K562 (cell line): ENCODE results near the gene PEAR1. TPM values are rescaled to one million over a fixed set of nuclear protein-coding genes. Genes with fewer than 3 reads are reported as not detected.
A peak's percentile ranks its signal among the peaks of the same experiment; 100 is the strongest.

Source experiments
- CTBP1 ChIP-seq: fragments of 450-650 bp; IDR thresholded peaks from 2 replicates; pipeline ENCODE4 v1.6.1; 2016; ENCODE audit warnings: borderline replicate concordance
- FOXK2 ChIP-seq, 2 experiments: fragments of 450-650 bp; IDR thresholded peaks in 1 of 2; conservative IDR thresholded peaks in 1 of 2; 2 replicates each; pipeline ENCODE4 v1.6.1; 2016; ENCODE audit warnings: low read depth in 2 of 2, mild to moderate bottlenecking in 1 of 2
- GABPA ChIP-seq: fragments of 200-800 bp; sonication (Bioruptor generic); conservative IDR thresholded peaks from 2 replicates; pipeline ENCODE4 v1.6.1; 2016; ENCODE audit warnings: low read depth, missing genetic modification characterization, missing compliant biosample characterization
- JUND ChIP-seq, 2 experiments: IDR thresholded peaks; 2 replicates in 1 of 2; 3 replicates in 1 of 2; pipeline ENCODE4 v1.6.1; 2011; ENCODE audit warnings: borderline replicate concordance in 2 of 2, low read depth in 2 of 2, low read length in 2 of 2, improper control_type of control experiment in 1 of 2, missing biosample characterization in 1 of 2, missing genetic modification characterization in 1 of 2, missing genetic modification reagents in 1 of 2
- KLF1 ChIP-seq: fragments of 450-650 bp; IDR thresholded peaks from 2 replicates; pipeline ENCODE4 v1.6.1; 2016; ENCODE audit warnings: missing genetic modification characterization, missing compliant biosample characterization
- LARP7 ChIP-seq: fragments of 450-650 bp; IDR thresholded peaks from 2 replicates; pipeline ENCODE4 v1.6.1; 2016
- MEIS2 ChIP-seq: fragments of 450-650 bp; IDR thresholded peaks from 2 replicates; pipeline ENCODE4 v1.6.1; 2014; ENCODE audit warnings: mild to moderate bottlenecking; ENCODE audit not compliant: partially characterized antibody
- NRF1 ChIP-seq, 2 experiments: fragments of 450-650 bp; IDR thresholded peaks in 1 of 2; conservative IDR thresholded peaks in 1 of 2; 2 replicates each; pipeline ENCODE4 v1.6.1; 2014; ENCODE audit warnings: mild to moderate bottlenecking in 2 of 2
- PHF20 ChIP-seq: fragments of 450-650 bp; IDR thresholded peaks from 2 replicates; pipeline ENCODE4 v1.6.1; 2018; ENCODE audit not compliant: partially characterized antibody
- RBM22 ChIP-seq: fragments of 200-400 bp; formaldehyde crosslinking; IDR thresholded peaks from 2 replicates; pipeline ENCODE4 v1.6.1; 2018; ENCODE audit warnings: low read length, low read depth; ENCODE audit not compliant: poor library complexity, severe bottlenecking
- RBM25 ChIP-seq: fragments of 200-400 bp; formaldehyde crosslinking; IDR thresholded peaks from 2 replicates; pipeline ENCODE4 v1.6.1; 2018; ENCODE audit warnings: low read length, low read depth, moderate library complexity; ENCODE audit not compliant: severe bottlenecking
- ZFPM2 ChIP-seq: fragments of 250-450 bp; sonication (Bioruptor Pico); IDR thresholded peaks from 2 replicates; pipeline ENCODE4 v1.5.1; 2022; ENCODE audit warnings: mild to moderate bottlenecking
- ZKSCAN3 ChIP-seq: fragments of 250-450 bp; sonication (Bioruptor Pico); IDR thresholded peaks from 2 replicates; pipeline ENCODE4 v1.4.0; 2020
- ZNF12 ChIP-seq: sonication (generic); formaldehyde crosslinking; IDR thresholded peaks from 2 replicates; pipeline ENCODE4 v1.4.0; 2020; ENCODE audit warnings: mild to moderate bottlenecking, missing genetic modification reagents
- ZNF699 ChIP-seq: fragments of 250-450 bp; sonication (Bioruptor Pico); IDR thresholded peaks from 2 replicates; pipeline ENCODE4 v1.8.0; 2021; ENCODE audit warnings: mild to moderate bottlenecking, moderate library complexity; ENCODE audit not compliant: insufficient replicate concordance
- ZNF717 ChIP-seq: fragments of 250-450 bp; sonication (Bioruptor Pico); IDR thresholded peaks from 2 replicates; pipeline ENCODE4 v1.5.0; 2021
- polyA plus RNA-seq, 8 experiments: library from polyadenylated mRNA; depleted of rRNA in 4 of 8; stranded (reverse) in 5 of 8; unstranded in 3 of 8; fragments of >200 nt; fragmentation: Nextera tagmentation in 2 of 8; fragmentation: Illumina TruSeq in 1 of 8; extraction: Ambion mirVana in 2 of 8; extraction: Trizol in 1 of 8; gene quantifications; 2 replicates each; pipeline versions ENCODE4 v1.2.1 to v1.2.3, GENCODE V29; 2011 to 2014; ENCODE audit warnings: inconsistent platforms in 1 of 8, missing spikeins in 1 of 8
- total RNA-seq, 7 experiments: library from RNA; depleted of rRNA in 6 of 7; stranded (reverse); fragments of >200 nt in 6 of 7; fragmentation: Illumina TruSeq in 2 of 7; extraction: Trizol in 2 of 7; gene quantifications; 2 replicates each; pipeline versions ENCODE4 v1.2.1 to v1.2.3, GENCODE V29; 2011 to 2021; ENCODE audit warnings: low replicate concordance in 1 of 7
- TF ChIP-seq, protein P1 (sequence below), 2 experiments: fragments of 450-650 bp in 1 of 2; IDR thresholded peaks; 2 replicates each; pipeline ENCODE4 v1.6.1; 2011 to 2017; ENCODE audit warnings: low read depth in 2 of 2, antibody characterized with exemption in 1 of 2, borderline replicate concordance in 1 of 2, low read length in 1 of 2, mild to moderate bottlenecking in 1 of 2, mixed read lengths in 1 of 2; ENCODE audit not compliant: control insufficient read depth in 1 of 2
- TF ChIP-seq, protein P2 (sequence below): fragments of 450-650 bp; IDR thresholded peaks from 2 replicates; pipeline ENCODE4 v1.6.1; 2018; ENCODE audit warnings: mild to moderate bottlenecking, low read depth; ENCODE audit not compliant: partially characterized antibody
- TF ChIP-seq, protein P3 (sequence below): fragments of 450-650 bp; IDR thresholded peaks from 2 replicates; pipeline ENCODE4 v1.6.1; 2017; ENCODE audit warnings: antibody characterized with exemption, mild to moderate bottlenecking

PEAR1 gene
- total and polyA plus RNA-seq, 9 of the 15 experiments (the other 6 are each of a cell fraction or from before 2014, with no cell fraction given) = 0.87 to 13.9 (median 6.1) TPM

GRCh38 chr1:156894711-156895454 is 1.4 kb downstream of the PEAR1 start (continued):
- TF ChIP-seq RBM25 = no peak
- TF ChIP-seq, protein P1, sequence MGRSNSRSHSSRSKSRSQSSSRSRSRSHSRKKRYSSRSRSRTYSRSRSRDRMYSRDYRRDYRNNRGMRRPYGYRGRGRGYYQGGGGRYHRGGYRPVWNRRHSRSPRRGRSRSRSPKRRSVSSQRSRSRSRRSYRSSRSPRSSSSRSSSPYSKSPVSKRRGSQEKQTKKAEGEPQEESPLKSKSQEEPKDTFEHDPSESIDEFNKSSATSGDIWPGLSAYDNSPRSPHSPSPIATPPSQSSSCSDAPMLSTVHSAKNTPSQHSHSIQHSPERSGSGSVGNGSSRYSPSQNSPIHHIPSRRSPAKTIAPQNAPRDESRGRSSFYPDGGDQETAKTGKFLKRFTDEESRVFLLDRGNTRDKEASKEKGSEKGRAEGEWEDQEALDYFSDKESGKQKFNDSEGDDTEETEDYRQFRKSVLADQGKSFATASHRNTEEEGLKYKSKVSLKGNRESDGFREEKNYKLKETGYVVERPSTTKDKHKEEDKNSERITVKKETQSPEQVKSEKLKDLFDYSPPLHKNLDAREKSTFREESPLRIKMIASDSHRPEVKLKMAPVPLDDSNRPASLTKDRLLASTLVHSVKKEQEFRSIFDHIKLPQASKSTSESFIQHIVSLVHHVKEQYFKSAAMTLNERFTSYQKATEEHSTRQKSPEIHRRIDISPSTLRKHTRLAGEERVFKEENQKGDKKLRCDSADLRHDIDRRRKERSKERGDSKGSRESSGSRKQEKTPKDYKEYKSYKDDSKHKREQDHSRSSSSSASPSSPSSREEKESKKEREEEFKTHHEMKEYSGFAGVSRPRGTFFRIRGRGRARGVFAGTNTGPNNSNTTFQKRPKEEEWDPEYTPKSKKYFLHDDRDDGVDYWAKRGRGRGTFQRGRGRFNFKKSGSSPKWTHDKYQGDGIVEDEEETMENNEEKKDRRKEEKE (IDR thresholded peaks at IDR 0.05; ENCODE audit: borderline replicate concordance in 1 of 2, control insufficient read depth in 1 of 2, low read depth in 2 of 2, low read length in 1 of 2) = no peak
- TF ChIP-seq ZNF12 = no peak
- TF ChIP-seq ZKSCAN3 (CRISPR knock-in tag) = no peak
- no peak for TF ChIP-seq FOXK2 (conservative IDR thresholded peaks at IDR 0.05 in 1 of 2, IDR thresholded peaks at IDR 0.05 in 1 of 2; ENCODE audit: low read depth in 2 of 2)
- no peak for TF ChIP-seq LARP7
- TF ChIP-seq NRF1 (conservative IDR thresholded peaks at IDR 0.05 in 1 of 2, IDR thresholded peaks at IDR 0.05 in 1 of 2) = no peak
- no peak for TF ChIP-seq ZNF699 (CRISPR knock-in tag)
- TF ChIP-seq PHF20 = no peak
- no peak for TF ChIP-seq RBM22
- TF ChIP-seq CTBP1 = 0 out of 2 replicates have a peak, but pooled peaks have one; percentile 70
- TF ChIP-seq MEIS2 = no peak
- TF ChIP-seq, protein P2, sequence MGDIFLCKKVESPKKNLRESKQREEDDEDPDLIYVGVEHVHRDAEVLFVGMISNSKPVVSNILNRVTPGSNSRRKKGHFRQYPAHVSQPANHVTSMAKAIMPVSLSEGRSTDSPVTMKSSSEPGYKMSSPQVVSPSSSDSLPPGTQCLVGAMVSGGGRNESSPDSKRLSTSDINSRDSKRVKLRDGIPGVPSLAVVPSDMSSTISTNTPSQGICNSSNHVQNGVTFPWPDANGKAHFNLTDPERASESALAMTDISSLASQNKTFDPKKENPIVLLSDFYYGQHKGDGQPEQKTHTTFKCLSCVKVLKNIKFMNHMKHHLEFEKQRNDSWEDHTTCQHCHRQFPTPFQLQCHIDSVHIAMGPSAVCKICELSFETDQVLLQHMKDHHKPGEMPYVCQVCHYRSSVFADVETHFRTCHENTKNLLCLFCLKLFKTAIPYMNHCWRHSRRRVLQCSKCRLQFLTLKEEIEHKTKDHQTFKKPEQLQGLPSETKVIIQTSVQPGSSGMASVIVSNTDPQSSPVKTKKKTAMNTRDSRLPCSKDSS = no peak
- no peak for TF ChIP-seq GABPA (tag)
- no peak for TF ChIP-seq ZFPM2 (CRISPR knock-in tag)
- no peak for TF ChIP-seq ZNF717
- no peak for TF ChIP-seq JUND (IDR thresholded peaks at IDR 0.05; ENCODE audit: borderline replicate concordance, low read depth, low read length)
- TF ChIP-seq JUND (tag; IDR thresholded peaks at IDR 0.05; ENCODE audit: borderline replicate concordance, low read depth, low read length) = no peak; the same call in 2 of the 3 replicates
- no peak for TF ChIP-seq KLF1
- TF ChIP-seq, protein P3, sequence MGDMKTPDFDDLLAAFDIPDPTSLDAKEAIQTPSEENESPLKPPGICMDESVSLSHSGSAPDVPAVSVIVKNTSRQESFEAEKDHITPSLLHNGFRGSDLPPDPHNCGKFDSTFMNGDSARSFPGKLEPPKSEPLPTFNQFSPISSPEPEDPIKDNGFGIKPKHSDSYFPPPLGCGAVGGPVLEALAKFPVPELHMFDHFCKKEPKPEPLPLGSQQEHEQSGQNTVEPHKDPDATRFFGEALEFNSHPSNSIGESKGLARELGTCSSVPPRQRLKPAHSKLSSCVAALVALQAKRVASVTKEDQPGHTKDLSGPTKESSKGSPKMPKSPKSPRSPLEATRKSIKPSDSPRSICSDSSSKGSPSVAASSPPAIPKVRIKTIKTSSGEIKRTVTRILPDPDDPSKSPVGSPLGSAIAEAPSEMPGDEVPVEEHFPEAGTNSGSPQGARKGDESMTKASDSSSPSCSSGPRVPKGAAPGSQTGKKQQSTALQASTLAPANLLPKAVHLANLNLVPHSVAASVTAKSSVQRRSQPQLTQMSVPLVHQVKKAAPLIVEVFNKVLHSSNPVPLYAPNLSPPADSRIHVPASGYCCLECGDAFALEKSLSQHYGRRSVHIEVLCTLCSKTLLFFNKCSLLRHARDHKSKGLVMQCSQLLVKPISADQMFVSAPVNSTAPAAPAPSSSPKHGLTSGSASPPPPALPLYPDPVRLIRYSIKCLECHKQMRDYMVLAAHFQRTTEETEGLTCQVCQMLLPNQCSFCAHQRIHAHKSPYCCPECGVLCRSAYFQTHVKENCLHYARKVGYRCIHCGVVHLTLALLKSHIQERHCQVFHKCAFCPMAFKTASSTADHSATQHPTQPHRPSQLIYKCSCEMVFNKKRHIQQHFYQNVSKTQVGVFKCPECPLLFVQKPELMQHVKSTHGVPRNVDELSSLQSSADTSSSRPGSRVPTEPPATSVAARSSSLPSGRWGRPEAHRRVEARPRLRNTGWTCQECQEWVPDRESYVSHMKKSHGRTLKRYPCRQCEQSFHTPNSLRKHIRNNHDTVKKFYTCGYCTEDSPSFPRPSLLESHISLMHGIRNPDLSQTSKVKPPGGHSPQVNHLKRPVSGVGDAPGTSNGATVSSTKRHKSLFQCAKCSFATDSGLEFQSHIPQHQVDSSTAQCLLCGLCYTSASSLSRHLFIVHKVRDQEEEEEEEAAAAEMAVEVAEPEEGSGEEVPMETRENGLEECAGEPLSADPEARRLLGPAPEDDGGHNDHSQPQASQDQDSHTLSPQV = 0 out of 2 replicates have a peak, but pooled peaks have one; percentile 70
